Measurements from ENCODE around the gene RFXAP.
"Not testable (repeated sequence)": the region's sequence is repeated elsewhere in the genome, so short reads cannot be mapped to it uniquely, and the experiment has no call there.

The RFXAP gene

DNA sequence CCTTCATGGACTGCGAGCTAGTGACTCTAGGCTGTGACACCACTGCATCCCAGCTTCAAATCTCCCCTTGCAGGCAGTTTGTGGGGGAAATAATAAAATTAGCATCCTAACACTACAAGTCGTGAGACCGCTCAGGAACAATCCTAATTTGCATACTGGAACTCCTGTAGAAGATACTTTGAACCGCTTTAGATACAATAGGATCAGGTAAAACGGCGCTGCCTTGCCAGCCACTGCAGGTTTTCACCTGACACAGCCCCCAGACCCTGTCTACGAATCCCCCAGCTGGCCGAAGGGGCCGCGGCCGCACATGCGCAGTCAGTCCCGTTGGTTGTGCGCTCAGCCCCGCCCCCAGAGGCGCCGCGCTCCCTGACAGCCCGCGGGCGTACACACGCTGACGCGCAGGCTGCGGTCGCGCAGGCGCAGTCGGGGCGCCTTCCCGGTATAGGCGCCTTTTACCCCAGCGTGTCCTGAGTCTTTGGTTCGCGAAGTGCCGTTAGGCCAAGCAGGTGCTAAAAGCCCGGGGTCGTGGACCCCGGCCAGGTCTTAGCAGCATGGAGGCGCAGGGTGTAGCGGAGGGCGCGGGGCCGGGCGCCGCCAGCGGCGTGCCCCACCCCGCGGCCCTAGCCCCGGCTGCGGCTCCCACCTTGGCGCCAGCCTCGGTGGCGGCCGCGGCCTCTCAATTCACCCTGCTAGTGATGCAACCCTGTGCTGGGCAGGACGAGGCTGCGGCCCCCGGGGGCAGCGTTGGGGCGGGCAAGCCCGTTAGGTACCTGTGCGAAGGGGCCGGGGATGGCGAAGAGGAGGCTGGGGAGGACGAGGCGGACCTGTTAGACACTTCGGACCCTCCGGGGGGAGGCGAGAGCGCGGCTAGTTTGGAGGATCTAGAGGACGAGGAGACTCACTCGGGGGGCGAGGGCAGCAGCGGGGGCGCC lies at the start of gene RFXAP:
TSS of gene RFXAP (plus strand) at position 419 of the 935 bp plus-strand sequence. CDS start at position 555, 136 bp downstream.
- DNase-seq, result peak; percentile 88

DNA sequence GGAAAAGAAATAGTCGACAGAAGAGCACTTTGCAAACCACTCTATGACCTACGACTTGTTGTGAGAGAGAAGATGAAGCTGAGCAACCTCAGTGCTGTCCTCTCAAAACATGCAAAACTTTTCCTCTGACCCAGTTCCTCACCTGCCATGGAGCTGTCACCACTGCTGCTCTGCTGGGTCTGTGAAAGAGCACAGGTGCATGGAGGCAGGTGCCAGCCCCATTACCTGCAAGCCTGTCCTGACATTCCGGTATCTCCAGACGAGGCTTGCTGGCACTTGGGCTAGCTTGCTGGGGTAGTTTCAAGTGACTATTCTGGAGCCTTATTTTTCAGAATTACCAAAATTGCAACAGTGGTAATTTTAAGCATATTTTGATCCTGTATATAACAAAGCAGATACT lies 49.5 kb upstream of the RFXAP start:
- DNase-seq, result no peak

DNA sequence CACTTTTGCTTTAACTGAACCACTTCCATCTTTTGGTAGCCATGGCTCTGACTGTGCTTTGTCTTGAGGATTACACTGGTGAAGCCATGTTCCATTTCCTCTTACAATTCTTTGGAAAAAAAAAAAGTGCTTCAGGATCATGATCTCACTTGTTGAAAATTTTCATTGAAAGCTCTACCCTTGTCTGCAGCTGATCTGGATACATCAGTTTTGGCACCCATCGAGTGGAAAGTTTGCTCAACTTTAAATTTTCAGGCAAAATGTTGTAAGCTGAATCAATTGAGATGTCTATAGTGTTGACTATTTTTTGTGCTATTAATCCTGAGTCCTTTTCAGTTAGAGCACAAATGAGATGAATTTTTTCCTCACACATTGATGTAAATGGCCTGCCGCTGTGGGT lies 48.3 kb upstream of the RFXAP start:
- DNase-seq, result no peak

DNA sequence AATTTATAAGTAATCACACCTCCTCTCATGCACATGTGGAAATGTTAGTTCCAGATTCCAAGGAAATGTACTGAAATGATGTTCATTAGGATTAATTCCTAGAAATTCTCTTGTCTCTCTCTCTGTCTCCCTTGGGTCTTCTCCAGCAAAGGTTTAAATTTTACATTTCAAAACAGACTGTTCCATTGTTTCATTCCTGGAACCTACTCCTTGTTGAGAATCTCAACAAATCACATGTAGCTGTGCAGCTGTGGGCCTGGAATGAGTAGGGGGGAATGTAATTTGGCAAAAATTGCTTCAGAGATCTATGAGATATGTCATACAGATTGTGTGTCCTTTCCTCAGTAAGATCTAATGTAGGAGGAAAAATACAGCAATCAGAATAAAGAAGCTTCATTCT lies 46.2 kb upstream of the RFXAP start:
- DNase-seq, result no peak

- DNase-seq, result no peak
Observed at GRCh38 chr13:36774931-36775330, 44.1 kb upstream of the RFXAP start.

- no peak for DNase-seq
Observed at GRCh38 chr13:36776175-36776574, 42.8 kb upstream of the RFXAP start.

GRCh38 chr13:36778083-36778671 lies 40.8 kb upstream of the RFXAP start:
- no peak for DNase-seq

GRCh38 chr13:36783890-36784289 lies 35.1 kb upstream of the RFXAP start:
- no peak for DNase-seq

DNA sequence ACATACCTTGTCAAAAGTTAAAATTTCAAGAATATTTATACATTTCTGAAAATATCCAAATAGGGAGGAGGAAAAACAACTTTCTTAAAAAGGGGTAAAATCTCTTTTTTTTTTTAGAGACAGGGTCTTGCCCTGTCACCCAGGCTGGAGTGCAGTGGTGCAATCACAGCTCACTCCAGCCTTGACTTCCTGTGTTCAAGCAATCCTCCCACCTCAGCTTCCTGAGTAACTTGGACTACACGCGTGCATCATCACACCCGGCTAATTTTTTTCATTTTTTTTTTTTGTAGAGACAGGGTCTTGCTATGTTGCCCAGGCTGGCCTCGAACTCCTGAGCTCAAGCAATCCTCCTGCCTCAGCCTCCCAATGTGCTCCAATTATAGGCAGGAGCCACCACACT lies 32.8 kb upstream of the RFXAP start:
- DNase-seq, result not testable (repeated sequence)

DNA sequence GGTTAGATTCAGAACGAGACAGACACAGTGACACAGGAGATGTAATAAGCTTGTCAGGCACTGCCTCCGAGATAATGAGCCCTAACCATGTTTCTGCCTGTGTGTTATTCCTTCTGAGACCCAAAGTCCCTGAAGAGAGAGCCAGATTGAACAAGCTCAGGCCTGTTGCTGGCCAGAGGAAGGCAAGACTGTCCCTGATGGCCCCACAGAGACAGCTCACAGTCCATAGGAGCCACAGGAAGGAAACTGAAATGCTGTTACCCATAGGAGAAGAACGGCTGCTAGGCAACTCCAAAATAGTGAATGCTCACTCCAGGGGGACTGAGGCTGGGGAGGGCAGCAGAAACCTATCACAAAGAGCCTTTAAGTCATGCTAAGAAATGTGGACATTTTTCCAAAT lies 31.8 kb upstream of the RFXAP start:
- DNase-seq, result no peak

DNA sequence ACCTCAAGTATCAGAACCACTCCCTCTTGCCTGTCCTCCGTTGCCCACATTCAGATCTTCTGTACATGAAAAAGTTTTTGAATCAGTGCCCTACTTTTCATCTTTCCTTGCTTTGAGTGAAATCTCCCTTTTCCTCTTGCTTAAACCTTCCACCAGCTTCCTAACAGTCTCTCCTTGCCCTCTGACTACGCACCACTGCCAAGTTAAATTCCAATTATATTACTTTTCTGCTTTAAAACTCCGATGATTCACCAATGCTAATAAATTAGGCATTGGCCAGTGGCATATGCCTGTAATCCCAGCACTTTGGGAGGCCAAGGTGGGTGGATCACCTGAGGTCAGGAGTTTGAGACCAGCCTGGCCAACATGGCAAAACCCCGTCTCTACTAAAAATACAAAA lies 30.7 kb upstream of the RFXAP start:
- no peak for DNase-seq

DNA sequence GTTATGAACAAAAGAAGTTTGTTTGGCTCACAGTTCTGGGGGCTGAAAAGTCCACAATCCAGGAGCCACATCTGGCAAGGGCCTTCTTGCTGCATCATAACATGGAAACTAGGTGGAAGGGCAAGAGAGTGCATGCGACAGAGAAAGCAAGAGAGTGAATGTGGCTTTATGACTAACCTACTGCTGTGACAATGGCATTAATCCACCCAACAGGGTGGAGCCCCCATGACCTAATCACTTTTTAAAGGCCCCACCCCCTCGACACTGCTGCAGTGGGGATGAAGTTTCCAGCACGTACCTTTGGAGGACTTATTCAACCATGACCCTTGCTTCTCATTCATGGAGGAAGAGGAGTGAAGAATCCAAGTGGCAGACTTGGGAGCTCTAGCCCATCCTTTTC lies 30.0 kb upstream of the RFXAP start:
- no peak for DNase-seq

GRCh38 chr13:36789730-36790129 lies 29.3 kb upstream of the RFXAP start:
- no peak for DNase-seq

DNA sequence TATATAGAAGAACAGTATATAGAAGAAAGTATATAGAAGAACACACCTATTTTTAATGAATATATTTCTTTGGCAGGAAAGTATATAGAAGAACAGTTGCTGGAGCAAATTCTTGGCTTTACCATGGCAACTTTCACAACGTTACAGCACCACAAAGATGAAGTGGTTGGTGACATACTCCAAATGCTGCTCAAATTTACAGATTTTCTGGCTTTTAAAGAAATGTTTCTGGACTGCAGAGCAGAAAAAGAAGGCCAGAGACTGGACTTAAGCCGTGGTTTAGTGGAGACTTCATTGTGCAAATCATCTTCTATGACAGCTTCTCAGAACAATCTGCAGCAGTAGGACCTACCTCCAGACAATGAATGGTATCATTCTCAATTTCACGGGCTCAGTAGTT lies 24.3 kb upstream of the RFXAP start:
- no peak for DNase-seq

GRCh38 chr13:36795463-36795862 lies 23.6 kb upstream of the RFXAP start:
- DNase-seq, result no peak

GRCh38 chr13:36796052-36796451 lies 23.0 kb upstream of the RFXAP start:
- no peak for DNase-seq

DNA sequence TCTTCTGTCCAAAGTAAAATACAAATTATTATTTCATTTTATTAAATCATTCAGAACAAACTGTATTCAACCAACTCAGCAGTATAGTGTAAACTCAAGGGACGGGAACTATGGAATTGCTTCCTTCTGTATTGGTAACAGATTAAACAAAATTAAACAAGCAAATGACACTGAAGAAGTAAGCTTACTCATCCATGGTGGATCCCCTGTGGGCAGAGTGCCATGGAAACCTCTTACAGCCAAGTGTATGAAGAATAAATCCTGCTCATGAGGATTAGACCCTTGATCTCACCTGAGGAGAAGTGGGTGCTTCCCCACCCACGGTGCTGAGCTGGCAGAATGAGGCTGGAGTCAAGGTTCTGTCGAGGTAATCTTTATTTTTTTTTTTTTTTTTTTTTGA lies 18.0 kb upstream of the RFXAP start:
- no peak for DNase-seq

- DNase-seq, result no peak
Observed at GRCh38 chr13:36804588-36804987, 14.4 kb upstream of the RFXAP start.

- no peak for DNase-seq
Observed at GRCh38 chr13:36806102-36806501, 12.9 kb upstream of the RFXAP start.

DNA sequence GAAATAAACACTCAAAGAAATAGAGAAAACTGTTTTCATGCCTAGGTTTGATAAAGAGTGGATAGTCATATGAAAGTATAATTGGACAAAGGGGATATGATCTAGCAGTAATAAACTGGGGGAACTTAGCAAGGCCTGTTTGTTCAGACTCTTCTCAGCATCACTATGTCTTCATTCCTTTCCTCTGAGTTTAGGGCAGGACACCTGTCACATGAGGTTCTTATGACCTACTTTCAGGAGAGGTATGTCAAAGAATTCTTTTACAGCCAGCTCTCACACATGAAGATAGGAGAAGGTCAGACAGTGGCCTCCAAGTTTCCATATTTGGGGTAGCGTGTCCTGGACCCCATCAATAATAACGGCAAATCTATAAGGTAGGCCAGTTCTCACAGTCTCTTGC lies 11.4 kb upstream of the RFXAP start:
- DNase-seq, result no peak

DNA sequence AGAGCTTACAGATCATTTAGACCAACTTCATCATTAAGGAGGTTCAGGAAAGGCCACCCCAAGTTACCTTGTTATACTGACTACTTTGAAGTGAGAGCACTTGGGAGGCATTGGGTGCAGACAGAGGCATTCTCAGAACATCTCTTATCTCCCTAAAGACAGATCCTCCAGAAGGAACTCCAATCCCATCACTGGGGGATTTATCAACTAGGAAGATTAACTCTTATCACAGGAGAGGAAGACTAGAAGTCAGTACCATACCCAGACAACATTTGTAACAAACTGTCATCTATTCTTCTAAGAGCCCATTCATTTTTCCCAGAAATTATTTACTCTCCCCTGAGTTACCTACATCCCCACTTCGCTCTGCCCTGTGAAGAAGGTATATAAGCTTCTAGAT lies 5.8 kb upstream of the RFXAP start:
- DNase-seq, result no peak

- no peak for DNase-seq
Observed at GRCh38 chr13:36814465-36814864, 4.6 kb upstream of the RFXAP start.

DNA sequence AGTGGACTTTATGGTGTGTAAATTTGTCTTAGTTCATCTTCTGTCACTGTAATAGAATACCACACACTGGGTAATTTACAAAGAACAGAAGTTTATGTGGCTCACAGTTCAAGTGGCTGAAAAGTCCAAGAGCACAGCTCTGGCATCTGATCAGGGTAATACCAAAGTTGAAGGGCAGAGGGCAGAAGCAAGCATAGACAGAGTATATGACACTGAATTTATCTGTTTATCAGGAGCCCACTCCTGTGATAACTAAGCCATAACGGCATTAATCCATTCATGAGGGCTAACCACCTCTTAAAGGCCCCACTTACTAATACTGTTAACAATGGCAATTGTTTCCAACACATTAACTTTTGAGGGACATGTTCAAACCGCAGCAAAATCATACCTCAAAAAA lies 4.0 kb upstream of the RFXAP start:
- no peak for DNase-seq

DNA sequence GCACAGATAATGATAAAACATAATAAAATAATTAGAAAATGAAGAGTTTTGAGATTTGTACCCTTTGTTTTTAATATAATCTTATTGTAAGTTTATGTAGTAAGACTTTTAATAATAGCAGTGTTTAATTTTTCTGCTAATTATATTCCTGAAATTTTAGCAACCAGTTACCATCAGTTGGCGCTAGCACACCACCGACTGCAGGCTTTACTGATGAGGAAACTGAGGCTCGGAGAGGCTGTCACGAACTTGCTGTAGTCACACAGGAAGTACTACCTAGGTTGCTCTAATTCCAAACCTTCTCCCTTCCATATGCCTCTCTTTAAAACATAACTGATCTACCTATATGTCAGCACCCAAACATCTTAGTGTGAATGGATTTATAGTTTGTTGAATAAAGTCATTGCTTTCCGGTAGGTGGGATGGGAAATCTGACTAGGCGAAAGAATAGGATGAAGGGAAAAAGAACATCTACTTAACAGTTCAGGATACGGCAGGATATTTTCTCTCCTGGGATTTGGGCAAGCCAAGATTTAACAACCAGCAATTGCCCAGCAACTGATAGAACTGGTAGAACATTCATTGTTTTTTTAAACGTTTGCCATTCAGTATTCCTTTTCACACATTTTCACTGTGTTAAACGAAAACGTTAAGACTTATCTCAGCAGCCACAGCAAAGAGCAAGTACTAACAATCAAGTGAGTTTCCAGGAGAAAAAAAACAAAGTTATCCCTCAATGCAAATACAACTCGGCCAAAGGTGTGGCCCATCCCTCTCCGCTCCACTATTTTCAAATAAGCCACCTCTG lies 822 bp upstream of the RFXAP start:
- no peak for DNase-seq
